GM18861 (cell line): ENCODE data around the gene TADA2B.

Source experiments
- ATAC-seq: cut with Tn5 transposase; IDR thresholded peaks from one replicate; pipeline ENCODE4 v1.9.1; 2021; ENCODE audit not compliant: unreplicated experiment

Gene TADA2B

DNA sequence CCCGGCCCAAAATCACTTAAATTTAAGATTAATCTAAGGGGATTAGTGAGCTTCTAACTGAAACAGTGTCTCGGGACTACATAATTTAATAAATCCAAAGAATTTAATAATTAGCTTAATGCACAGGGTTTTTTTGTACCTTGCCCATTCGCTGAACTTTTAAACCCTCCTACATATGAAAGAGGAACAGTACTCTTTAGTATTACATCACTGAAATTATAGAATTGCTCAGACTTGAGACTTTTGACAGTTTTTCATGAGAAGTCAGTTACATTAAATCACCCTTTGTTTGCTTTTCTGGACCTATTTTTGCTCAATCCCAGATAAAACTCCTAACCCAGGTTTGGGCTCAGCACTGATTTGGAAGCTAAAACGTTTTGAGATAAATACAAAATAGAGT, 2.4 kb upstream of the TADA2B start:
- no peak for ATAC-seq

DNA sequence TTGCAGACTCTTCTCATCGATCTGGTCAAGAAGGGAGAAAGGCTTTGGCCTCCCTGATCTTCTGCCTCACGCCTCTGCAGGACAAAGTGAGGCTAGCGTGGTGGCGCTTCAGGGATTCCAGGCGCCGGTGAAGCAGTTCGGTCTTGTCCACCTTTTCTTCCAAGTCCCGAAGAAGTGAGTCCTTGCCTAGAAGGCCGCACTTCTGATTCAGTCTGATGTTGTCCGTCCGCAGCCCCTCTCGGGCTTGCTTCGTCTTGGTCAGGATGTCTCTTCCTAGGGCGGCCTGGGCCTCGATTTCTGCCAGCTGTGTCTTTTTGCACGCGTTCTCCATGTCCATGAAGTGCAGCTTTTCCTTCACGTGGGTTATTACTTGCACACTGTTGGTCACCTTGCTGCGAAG, 1.9 kb upstream of the TADA2B start:
- ATAC-seq, result no peak

DNA sequence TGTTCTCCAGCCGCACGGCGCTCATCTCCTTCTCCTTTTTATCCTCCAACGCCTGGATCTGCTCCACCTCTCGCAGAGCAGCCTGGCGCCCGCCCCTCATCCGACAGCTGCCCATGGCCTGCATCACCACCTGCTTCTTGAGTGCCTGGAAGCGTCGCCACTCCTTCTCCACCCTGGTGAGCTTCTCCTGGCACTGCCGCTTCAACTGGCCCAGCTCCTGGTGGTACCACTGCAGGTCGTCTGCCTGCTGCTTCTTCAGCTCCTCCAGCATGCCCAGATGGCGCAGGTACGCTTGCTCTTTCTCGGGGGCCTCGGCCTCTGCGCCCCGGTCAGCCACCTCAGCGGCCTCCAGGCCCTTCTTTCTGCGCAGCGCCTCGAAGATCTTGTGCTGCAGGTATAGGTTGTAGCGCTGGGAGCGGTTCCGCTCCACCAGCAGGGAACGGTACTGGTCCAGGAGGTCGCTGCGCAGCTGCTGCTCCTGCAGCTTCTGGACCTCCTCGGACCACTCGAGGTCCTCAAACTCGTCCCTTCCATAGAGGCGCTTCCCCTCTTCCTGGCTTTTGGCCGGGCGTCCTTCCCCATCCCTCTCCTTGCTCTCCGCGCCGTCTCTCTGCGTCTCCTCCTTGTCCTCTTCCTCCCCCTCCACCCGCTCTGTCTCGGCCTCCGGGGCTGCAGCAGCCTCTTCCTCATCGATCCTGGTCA, 1.2 kb upstream of the TADA2B start:
- no peak for ATAC-seq

DNA sequence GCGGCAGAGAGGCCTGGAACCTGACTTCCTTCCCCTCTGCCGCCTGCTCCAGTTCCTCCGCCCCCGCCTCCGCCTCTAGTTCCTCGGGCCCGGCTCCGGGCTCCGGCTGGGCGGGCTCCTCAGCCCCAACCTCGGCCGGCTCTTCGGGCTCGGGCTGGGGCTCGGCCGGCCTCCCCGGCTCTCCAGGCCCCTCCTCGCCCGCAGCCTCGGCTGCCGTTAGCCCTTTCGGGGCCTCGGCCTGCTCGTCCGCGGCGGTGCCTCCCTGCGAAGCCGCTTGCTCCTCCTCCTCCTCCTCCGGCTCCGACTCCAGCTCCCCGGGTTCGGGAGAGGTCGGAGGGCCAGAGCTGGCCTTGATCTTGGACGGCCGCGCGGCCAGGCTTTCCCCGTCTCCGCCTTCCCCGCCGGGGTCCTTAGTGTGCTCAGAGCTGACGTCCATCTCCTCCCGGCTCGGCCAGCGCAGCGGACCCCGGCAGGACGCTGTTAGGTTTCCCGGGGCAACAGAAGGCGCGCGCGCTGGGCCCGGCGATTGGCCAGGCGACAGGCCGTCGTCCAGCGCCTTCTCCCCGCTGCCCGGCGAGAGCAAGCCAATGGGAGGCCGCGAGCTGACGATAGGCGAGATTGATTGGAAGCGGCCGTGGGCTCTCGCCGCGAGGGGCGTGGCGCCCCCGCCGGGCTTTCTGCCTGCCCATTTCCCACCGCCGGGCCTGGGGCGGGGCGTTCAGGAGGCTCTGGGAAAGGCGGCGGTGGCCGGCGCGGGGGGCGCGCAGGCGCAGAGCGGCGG, 479 bp upstream of the TADA2B start:
- ATAC-seq, result peak; percentile 76

DNA sequence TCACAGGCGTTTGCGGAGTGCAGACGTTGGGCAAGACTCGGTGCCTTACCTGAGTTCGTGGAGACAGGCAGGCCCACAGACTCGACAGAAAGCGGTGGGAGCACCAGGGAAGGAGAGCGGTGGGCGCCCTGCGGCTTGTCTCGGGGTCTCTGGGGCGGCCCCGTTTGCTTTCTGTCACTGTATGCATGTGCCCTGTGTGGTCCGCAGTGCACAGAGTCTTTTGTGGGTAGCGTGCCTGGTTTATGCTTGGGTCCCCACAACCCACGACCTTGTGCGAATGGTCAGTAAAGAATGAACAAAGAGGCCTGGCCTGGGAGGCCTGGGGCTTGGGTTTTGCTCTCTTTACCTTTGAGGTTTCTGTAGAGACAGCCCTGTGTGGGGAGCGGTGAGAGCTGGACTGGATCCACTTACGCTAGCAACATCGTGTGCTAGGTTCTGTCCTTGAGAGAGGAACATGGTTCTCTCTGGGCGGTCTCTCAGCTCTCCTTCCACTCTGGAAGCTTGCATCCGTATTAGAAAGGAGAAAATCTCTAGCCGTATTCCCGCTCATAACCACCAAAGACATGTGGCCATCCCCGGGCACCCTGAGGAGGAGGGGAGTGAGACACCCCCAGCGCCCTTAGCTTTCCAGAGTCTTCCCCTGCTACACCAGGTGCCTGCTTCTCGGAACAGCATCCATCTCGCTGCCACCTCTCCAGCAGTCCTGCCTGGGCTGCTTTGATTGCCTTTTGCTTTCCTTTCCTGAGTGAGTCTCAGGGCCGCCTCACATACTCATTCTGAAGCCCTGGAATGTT, 1.2 kb downstream of the TADA2B start:
- no peak for ATAC-seq

DNA sequence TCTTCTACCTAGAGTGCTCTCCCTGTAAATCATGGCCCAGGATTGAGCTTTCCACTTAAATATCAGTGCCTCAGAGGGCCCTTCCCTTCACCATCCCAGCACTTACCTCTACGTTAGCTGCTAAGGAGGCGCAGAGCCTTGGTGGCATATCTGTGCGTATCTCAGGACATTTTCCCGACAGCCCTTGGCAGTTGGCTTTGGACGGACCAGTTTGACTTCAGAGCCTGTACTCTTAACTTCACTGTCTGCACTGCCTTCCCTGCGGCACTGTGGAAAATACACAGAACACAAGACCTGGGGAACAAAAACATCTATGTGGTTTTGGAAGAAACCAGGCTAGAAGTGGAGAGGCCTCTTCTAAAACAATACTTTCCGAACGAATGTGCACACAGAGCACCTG, 2.4 kb downstream of the TADA2B start:
- ATAC-seq, result no peak

DNA sequence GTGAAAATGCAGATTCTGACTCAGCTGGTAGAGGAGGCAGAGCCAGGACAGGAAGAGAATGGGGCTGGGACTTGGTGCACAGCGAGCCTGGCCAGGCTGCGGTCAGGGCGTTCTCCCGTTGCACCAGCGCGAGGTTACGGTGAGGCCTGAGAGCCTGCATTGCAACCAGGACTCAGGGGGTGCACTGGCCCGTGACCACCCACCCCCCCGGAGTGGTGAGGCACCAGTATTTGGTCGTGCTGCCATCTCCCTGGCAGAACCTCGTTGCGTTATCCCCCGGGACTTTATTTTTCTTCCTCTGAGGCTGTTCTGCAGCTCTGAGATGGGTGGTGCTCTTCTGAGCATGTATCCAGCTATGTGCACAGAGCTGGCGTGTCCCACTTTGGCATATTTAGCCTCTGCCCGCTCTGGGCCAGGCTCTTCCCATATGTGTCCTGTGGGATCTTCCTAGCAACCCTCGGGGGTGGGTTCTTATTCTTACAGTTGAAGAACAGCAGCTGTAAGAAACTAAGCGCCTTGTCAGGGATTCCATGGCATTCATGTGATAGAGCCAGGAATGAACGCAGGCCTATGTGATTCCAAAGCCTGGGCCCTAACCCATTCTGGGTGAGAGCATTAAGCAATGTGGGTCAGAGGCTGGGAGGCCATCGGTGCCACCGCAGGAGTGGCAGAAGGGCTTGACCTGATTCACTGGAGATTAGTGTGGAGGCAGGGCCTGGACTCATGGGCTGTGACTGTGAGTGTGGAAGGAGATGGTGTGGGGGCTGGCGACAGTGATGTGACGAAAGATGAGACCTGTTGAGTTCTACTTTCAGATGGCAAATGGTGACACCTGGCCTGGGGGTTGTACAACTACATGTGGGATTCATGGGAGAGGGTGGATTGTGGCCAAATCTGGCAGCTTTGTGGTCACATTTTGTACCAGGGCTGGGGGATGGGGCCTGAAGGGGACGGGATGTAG, 3.1 kb downstream of the TADA2B start:
- no peak for ATAC-seq

DNA sequence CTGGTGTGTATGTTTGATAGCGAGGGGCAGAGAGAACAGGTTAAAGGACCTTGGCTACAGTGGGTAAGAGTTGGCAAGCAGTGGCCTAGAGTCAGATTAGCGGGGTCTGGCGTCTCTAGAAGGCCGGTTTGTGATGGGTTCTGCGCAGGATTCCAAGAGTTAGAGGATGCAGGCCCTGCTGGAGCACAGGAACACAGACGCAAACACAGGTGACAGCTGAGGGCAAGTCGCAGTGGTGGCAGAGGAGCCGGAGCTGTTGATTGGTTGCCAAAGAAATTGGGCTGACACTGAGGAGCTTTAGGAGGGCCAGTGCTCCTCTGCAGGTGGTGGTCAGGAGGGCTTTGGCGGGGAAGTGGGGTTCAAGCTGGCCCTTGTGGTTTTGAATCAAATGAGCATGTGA, 3.8 kb downstream of the TADA2B start:
- no peak for ATAC-seq

DNA sequence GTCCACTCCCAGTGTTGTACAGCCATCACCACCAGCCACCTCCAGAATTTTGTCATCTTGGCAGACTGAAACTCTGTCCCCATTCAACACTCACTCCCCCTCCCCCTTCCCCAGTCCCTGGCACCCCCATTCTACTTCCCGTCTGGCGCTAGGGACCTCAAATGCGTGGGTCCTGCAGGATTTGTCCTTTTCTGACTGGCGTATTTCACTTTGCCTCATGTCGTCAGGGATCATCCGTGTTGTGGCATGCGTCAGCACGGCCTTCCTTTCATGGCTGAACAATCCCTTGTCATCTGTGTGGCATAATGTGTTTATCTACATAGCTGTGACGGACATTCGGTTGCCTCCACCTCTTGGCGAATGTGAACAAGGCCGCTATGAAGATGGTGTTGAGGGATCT, 5.5 kb downstream of the TADA2B start:
- ATAC-seq, result no peak

DNA sequence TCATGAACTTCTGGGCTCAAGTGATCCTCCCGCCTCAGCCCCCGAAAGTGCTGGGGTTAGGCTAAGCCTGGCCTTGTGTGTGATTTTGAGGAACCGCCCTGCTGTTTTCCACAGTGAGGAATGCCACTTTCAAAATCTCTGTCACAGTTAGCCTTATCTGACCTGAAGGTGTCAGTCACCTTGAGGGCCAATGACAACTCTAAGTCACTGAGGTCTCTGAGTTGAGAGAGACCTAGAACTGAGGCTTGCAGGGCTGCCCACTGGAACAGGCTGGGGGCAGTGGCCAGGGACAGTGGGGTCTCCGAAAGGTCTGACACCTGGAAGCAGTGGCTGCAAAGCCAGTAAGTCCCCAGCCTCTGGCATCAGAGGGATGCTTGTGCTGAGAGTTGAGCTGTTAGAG, 6.1 kb downstream of the TADA2B start:
- ATAC-seq, result no peak

DNA sequence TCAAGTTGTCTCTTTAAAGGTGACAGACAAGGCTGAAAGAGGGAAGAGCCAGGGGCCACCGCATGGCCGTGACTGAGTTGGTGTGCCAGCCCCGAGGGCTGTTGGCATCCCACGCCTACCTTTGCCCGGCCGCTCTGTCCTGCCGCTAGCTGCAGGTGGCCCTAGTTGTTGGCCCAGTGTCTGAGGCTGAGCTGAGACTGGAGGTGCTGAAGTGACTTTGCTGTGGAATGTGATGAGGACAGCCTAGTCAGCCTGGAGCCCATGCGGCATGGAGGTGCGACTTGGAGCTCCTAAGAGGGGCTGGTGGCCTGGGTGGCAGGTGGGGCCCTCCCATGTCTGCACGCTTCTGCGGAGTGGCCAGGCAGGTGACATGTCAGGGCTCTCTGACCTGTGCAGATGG, 6.6 kb downstream of the TADA2B start:
- no peak for ATAC-seq

DNA sequence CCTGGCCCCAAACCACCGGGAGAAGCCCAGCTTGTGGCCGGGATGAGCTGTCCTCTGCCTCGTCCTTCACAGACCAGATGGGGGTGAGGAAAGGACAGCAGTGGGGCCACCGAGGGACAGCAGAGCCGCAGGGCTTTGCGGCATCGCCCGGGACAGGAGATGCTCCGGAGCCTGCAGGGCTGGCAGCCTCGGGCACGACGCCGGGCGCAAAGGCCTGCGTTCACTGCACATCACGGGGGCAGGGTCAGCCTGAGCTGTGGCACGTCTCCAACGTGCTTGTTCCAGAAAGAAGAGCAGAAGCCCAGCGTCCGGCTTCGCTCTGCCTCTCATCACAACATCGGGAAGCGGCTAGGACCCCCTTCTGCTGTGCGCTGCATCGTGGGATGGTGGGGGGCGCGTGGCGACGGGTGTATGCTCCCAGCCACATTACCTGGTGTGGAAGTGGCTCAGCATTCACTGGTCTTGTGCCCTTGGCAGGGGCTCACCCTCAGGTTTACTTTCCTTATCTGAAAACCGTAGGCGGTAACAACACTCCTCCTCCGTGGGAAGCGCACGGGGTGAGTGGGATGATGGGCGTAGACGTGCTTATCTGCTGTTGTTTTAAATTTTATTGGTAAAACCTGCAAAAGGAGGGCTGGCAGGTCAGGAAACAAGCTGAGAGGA, 7.4 kb downstream of the TADA2B start:
- no peak for ATAC-seq

DNA sequence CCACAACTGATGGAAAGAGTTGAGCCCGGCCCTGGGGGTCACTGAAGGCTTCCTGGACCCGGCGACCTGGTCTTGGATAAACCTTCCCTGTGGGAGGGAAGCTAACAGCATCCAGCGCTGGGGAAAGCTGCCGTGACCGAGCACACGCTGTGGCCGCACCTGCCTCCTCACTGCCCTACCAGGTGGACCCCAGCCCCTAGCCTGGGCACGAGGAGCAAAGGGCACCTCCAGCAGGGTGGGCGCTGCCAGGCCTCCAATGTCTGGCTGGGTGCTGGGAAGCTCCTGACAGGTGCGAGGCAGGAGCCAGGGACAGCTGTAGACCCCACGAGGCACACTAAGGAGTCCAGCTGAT, 7.9 kb downstream of the TADA2B start:
- no peak for ATAC-seq

DNA sequence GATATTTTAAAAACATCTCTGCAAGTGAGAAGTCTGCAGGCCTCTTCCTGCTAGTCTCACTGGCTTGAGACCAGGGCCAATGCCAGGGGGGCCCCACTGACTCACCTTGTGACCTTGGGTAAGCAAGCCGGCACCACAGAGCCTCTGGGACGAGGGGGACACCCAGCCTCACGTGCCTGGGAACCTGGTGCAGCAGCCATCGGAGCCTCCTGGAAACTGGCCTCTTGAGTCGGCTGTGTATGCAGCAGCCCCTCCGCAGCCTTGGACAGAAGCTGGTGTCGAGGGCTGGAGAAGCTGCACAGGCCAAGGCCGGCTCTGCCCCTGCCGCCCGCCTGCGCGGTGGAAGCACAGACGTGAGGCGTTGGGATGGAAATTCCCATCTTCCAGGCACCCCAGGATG, 8.7 kb downstream of the TADA2B start:
- no peak for ATAC-seq

DNA sequence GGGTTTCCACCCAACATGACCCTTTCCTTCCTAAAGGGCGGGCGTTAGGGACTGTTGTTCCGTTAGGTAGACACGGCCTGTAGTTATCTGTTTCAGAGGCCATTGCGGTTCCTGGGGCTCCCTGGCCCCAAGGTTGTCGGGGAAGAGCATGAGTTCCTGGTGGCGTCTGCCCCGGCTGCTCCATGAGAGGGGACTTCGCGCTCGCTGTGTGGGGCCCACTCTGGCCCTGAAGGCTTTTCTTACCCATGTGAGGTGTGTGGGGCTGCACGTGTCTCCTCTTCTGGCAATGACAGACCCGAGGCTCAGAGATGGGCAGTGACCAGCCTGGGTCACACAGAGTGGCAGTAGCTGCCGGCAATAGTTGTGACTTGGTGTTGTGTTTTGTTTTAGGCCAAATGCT, 9.1 kb downstream of the TADA2B start:
- no peak for ATAC-seq

DNA sequence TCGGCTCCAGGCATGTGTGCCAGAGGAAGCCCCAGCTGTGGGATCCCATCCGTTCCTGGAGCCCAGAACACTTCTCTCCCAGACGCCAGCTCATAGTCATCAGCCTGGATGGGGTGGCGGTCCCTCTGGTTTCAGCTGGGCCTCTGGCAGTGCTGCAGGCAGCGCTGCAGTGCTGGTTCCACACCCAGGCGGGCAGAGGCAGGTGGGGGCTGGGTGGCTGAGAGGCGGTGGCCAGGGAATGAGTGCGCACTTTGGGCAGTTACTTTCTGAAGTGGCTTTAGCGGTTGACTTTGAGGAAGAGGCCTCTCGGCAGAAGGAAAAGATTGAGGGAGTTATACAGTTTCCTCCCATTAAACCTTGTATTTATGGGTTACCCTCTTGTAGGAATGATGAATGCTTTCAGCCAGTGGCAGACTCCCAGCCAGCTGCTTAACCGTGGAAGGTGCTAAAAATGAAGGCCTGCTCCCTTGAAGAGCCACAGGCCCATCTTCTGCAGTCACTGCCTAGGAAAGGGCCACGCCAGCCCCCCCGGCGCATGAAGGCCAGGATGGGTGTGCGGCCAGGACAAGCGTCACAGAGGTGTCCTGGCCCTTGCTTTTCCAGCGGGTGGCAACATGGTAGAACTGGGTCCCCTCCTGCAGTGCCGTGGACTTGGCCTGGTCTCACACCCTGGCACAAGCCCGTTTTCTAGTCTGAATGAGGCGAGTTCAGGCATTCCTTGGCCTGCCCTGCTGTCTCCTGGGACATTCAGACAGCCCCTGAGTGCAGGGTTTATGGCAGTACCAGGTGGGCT, 9.9 kb downstream of the TADA2B start:
- ATAC-seq, result no peak

DNA sequence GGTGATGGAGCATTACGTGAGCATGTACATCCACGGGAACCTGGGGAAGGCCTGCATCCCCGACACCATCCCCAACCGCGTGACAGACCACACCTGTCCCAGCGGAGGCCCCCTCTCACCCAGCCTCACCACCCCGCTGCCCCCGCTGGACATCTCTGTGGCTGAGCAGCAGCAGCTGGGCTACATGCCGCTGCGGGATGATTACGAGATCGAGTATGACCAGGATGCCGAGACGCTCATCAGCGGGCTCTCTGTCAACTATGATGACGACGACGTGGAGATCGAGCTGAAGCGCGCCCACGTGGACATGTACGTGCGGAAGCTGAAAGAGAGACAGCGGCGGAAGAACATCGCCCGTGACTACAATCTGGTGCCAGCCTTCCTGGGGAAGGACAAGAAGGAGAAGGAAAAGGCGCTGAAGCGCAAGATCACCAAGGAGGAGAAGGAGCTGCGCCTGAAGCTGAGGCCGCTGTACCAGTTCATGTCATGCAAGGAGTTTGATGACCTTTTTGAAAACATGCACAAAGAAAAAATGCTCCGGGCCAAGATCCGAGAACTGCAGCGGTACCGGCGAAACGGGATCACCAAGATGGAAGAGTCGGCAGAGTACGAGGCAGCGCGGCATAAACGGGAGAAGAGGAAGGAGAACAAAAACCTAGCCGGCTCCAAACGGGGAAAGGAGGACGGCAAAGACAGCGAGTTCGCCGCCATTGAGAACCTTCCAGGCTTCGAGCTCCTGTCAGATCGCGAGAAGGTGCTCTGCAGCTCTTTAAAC, 11.1 kb downstream of the TADA2B start:
- ATAC-seq, result no peak

DNA sequence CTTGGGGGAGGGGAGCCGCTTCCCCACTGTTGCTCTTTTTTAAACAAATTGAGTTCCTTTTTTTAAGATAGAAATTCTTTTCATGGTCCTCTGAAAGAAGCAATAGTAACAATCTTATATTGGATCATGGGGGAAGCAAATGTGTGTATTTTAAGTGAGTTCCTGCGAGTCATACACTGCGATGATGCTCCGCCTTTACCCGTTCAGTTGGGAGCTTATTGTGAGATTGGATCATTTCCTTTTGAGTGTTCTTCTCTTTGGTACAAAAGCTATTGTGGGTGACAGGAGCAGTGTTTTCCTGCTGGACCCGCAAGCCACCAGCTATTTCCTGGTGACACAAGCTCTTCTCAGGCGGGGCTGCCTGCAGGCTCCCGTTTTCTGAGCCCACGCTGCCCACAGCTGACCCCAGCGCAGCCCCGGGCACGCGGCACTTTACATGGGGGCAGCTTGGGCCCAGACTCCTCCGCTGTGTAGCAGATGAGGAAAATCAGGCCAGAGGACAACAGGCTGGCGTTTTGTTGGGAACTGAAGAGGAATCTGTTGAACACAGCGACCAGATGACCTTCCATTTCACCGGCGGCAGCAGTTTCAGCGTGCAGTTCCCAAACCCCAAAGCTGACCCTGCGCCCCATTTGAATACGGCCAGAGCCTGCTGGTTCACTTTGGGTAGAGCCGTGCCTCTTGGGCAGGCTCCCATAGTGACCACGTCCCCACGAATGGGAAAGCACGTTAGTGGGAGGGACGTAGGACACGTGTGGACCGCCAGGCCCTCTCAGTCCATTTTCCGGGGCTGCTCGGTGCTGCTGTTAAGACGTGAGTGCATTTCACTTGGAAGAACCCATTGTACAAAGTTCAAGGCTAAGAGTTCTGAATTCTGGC, 12.2 kb downstream of the TADA2B start:
- ATAC-seq, result no peak
